Small intestine (tissue), 7 donors: ENCODE measurements around the gene DPP7. TPM values are rescaled to one million over a fixed set of nuclear protein-coding genes. Genes with fewer than 3 reads are reported as not detected.
A peak's percentile ranks its signal among the peaks of the same experiment; 100 is the strongest.

Experiments
- DNase-seq, 2 donors: peaks; one replicate each; pipeline versions ENCODE4 v3.0.0 to v3.0.0-alpha.2; 2013
- FAIRE-seq: peaks from 2 replicates; lab custom pipeline; 2012; peaks lifted over from hg19 to GRCh38; lab: Jason Lieb, UNC
- H3K27ac ChIP-seq, 3 donors: one replicate each; pipeline ENCODE4 v1.5.1; 2013; ENCODE audit warnings: low read length in 2 of 3, mild to moderate bottlenecking in 2 of 3, control low read depth in 1 of 3, inconsistent platforms in 1 of 3, low read depth in 1 of 3, moderate library complexity in 1 of 3
- H3K27me3 ChIP-seq, 3 donors: one replicate each; pipeline ENCODE4 v1.6.1; 2013; ENCODE audit warnings: low read length in 3 of 3, inconsistent platforms in 1 of 3; ENCODE audit not compliant: control insufficient read depth in 3 of 3, insufficient read depth in 3 of 3
- H3K36me3 ChIP-seq, 3 donors: one replicate each; pipeline ENCODE4 v1.6.1; 2013; ENCODE audit warnings: low read length in 3 of 3, inconsistent platforms in 1 of 3, low read depth in 1 of 3, mild to moderate bottlenecking in 1 of 3, moderate library complexity in 1 of 3; ENCODE audit not compliant: control insufficient read depth in 3 of 3, insufficient read depth in 2 of 3
- H3K4me1 ChIP-seq, 3 donors: one replicate each; pipeline ENCODE4 v1.6.1; 2013; ENCODE audit warnings: low read length in 2 of 3, inconsistent platforms in 1 of 3, low read depth in 1 of 3, mild to moderate bottlenecking in 1 of 3, moderate library complexity in 1 of 3; ENCODE audit not compliant: control insufficient read depth in 3 of 3, insufficient read depth in 2 of 3
- H3K4me3 ChIP-seq, 3 donors: one replicate each; pipeline ENCODE4 v1.5.1; 2013; ENCODE audit warnings: low read length in 3 of 3, control low read depth in 1 of 3, inconsistent platforms in 1 of 3, low read depth in 1 of 3, mild to moderate bottlenecking in 1 of 3, moderate library complexity in 1 of 3
- H3K9me3 ChIP-seq, 2 donors: one replicate each; pipeline ENCODE4 v1.6.1; 2013; ENCODE audit warnings: low read depth in 1 of 2, low read length in 1 of 2; ENCODE audit not compliant: control insufficient read depth in 2 of 2, insufficient read depth in 1 of 2
- WGBS, 3 donors: extraction: QIAGEN DNeasy Blood & Tissue Kit; methylation state at CpG; one replicate each; pipeline ENCODE4 v1.1.7; 2013; 5-methylcytosine and 5-hydroxymethylcytosine counted together
- polyA plus RNA-seq, 4 donors: library from polyadenylated mRNA; stranded (reverse) in 3 of 4; unstranded in 1 of 4; fragments of 200-250 nt in 3 of 4; fragments of 120-200 nt in 1 of 4; gene quantifications; one replicate each; pipeline versions ENCODE4 v1.2.1 to v1.2.3, GENCODE V29; 2013
- donor health status: healthy with polysubstance abuse.
- donor health status: control.
- donor health status: control.
- donor health status: Bipolar disorder and iron deficiency.
- donor health status: healthy.

Gene DPP7
- polyA plus RNA-seq, 4 donors: 66.2 to 179 (median 121) TPM

DNA sequence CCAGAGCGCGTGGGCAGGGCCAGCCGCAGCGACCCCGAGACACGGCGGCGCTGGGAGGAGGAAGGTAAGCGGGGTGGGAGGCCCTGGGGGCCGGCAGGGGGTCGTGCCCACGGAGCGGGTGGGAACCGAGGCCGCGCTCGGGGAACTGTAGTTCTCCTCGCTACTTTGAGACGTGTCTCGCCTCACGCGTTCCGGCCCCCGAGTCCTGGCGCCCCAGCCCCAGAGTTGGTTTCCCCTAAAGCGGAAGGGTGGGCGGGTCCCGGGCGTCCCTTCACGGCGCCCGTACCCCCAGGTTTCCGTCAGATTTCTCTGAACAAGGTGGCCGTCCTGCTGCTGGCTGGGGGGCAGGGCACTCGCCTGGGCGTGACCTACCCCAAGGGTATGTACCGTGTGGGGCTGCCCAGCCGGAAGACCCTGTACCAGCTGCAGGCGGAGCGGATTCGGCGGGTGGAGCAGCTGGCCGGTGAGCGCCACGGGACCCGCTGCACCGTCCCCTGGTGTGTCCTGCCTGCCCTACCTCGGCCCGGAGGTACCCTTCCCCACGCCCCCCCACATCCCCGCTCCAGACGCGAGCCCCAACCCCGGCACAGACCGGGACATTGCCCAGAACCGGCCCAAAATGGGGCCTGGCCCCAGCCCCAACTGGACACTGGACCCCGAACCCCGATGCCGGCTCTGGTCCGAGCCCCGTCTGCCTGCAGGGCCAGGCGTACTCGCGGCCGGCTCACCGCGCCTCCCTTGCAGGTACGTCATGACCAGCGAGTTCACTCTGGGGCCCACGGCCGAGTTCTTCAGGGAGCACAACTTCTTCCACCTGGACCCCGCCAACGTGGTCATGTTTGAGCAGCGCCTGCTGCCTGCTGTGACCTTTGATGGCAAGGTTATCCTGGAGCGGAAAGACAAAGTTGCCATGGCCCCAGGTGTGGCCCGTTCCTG is 36.5 kb downstream of the DPP7 start:
- FAIRE-seq: no peak
- peaks cover 0 to 49% (median 0%) of the 10 kb centered on the region in 3 donors for H3K36me3 ChIP-seq
- DNase-seq: peak in 1 of 2 donors; percentile 56
- peaks cover 4 to 32% (median 6%) of the 10 kb centered on the region in 3 donors for H3K4me1 ChIP-seq
- H3K4me3 ChIP-seq: peak overlapping the region; percentile 58 to 65 (median 64)
- H3K27me3 ChIP-seq: peaks cover 0 to 30% (median 0%) of the 10 kb centered on the region in 3 donors
- 8 to 13% (median 10%) methylated on average over 48 to 76 of the region's 76 CpGs for WGBS, 3 donors
- H3K9me3 ChIP-seq: no peaks in the 10 kb centered on the region
- peak overlapping the region in 2 of 3 donors; percentile 8 to 56 for H3K27ac ChIP-seq

DNA sequence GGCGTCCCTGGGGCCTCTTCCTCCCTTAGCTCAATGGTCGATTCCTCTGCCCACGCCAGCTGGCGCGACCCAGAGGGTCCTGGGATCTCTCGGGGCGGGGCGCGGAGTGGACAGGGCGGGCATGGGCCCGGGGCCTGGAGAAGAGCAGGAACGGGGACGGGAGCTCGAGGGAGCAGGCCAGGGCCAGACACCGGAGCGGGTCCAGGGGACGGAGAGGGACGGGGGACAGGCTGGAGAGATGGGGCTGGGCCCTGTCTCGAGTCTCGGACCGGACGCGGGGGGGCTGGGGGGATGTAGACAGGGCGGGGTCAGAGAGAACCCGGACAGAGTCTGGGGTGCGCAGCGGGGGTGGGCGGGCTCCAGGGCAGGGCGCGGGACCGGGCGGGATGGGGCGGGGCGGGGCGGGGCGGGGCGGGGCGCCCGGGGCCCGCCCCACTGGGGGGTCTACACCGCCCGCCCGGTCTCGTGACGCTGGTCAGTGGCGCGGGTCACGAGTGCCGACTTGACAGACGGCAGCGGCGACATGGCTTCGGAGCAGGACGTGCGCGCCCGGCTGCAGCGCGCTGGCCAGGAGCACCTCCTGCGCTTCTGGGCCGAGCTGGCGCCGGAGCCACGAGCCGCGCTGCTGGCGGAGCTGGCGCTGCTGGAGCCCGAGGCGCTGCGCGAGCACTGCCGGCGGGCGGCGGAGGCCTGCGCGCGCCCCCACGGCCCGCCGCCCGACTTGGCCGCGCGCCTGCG is 37.4 kb downstream of the DPP7 start, which contains the start of gene UAP1L1:
Gene UAP1L1 (plus strand): TSS at position 508 of the 738 bp plus-strand sequence. CDS start 16 bp downstream, at position 524.
- peak within 1 kb of the TSS; percentile 24 to 64 (median 58) for H3K27ac ChIP-seq
- H3K36me3 ChIP-seq: peaks cover 0 to 40% (median 0%) of the 10 kb centered on the region in 3 donors
- FAIRE-seq: no peak
- peaks cover 4 to 32% (median 6%) of the 10 kb centered on the region in 3 donors for H3K4me1 ChIP-seq
- H3K9me3 ChIP-seq: no peaks in the 10 kb centered on the region
- peaks cover 0 to 30% (median 0%) of the 10 kb centered on the region in 3 donors for H3K27me3 ChIP-seq
- peak within 1 kb of the TSS; percentile 58 to 65 (median 64) for H3K4me3 ChIP-seq
- DNase-seq: peak; percentile 45 to 82
- WGBS, 3 donors: 3 to 6% (median 3%) methylated on average over 22 to 87 of the region's 87 CpGs

DNA sequence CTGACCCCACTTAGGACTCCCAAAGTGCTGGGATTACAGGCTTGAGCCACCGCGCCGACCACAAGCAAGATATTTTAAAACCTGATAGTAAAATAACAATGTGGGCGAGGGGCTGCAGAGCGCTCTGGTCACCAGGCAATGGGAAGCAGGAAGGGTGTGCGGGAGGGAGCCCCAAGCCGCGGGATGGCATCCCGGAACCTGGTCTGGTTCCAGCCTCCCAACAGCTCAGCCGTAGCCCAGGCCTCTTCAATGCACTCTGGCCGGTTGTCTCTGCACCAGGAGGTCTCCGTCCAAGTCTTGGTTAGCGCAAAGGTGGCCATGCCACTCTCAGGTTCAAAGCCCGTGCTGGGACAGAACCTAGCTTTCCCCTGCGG is 37.9 kb downstream of the DPP7 start:
- DNase-seq: no peak
- Histone ChIP-seq H3K9me3 (no peaks in the 10 kb centered on the region), H3K4me3 (peak overlapping the region in 2 of 3 donors; percentile 39 to 64), H3K27me3 (peaks cover 0 to 30% (median 0%) of the 10 kb centered on the region in 3 donors), H3K4me1 (peaks cover 4 to 32% (median 6%) of the 10 kb centered on the region in 3 donors), H3K27ac (peak overlapping the region in 2 of 3 donors; percentile 58 to 64), H3K36me3 (peaks cover 0 to 35% (median 0%) of the 10 kb centered on the region in 3 donors)
- no peak for FAIRE-seq
- WGBS, 3 donors: 69 to 70% (median 70%) methylated on average over 15 of the region's 15 CpGs

DNA sequence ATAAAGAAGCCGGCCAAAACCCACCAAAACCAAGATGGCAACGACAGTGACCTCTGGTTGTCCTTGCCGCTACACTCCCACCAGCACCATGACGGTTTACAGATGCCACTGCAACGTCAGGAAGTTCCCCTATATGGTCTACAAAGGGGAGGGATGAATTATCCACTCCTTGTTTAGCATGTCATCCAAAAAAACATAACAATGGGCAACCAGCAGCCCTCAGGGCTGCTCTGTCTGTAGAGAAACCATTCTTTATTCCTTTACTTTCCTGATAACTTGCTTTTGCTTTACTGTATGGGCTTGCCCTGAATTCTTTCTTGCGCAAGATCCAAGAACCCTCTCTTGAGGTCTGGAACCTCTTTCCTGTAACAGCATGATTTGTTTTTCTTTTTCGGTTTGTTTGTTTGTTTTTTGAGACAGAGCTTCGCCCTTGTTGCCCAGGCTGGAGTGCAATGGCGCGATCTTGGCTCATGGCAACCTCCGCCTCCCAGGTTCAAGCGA is 39.2 kb downstream of the DPP7 start:
- H3K4me3 ChIP-seq: no peak overlapping the region
- H3K36me3 ChIP-seq: peaks cover 0 to 22% (median 0%) of the 10 kb centered on the region in 3 donors
- 80 to 89% (median 88%) methylated on average over 12 of the region's 12 CpGs for WGBS, 3 donors
- peaks cover 0 to 30% (median 0%) of the 10 kb centered on the region in 3 donors for H3K27me3 ChIP-seq
- FAIRE-seq (no peak), DNase-seq (no peak)
- no peak overlapping the region for H3K27ac ChIP-seq
- peaks cover 4 to 42% (median 6%) of the 10 kb centered on the region in 3 donors for H3K4me1 ChIP-seq
- H3K9me3 ChIP-seq: no peaks in the 10 kb centered on the region

- no peak for DNase-seq
- 37 to 69% (median 48%) methylated on average over 12 of the region's 12 CpGs for WGBS, 3 donors
- peaks cover 0 to 16% (median 0%) of the 10 kb centered on the region in 3 donors for H3K36me3 ChIP-seq
- FAIRE-seq: no peak
- H3K27ac ChIP-seq: no peak overlapping the region
- H3K4me1 ChIP-seq: peaks cover 4 to 42% (median 6%) of the 10 kb centered on the region in 3 donors
- H3K9me3 ChIP-seq: no peaks in the 10 kb centered on the region
- H3K4me3 ChIP-seq: no peak overlapping the region
- H3K27me3 ChIP-seq: peaks cover 0 to 24% (median 0%) of the 10 kb centered on the region in 3 donors
Observed at GRCh38 chr9:137074657-137075274, 39.8 kb downstream of the DPP7 start.

DNA sequence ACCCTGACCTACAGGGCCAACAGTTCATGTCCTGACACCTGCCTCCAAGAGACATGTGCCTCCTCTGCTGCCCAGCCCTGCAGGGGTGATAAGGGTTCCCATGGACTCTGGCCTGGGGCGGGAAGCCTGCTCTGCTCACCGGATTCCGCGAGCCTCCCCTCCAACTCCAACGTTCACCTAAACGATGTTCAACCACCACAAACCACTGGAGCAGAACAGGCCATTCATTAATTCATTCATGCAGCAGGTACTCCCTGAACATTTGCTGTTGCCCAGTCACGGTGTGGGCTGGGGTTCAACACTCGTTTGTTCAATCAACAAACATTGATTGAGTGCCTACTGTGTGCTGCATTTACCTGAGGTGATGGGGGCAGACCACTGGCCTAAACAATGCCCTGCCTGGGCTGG is 40.5 kb downstream of the DPP7 start:
- peak overlapping the region in 1 of 3 donors; percentile 47 for H3K27ac ChIP-seq
- no peaks in the 10 kb centered on the region for H3K9me3 ChIP-seq
- H3K4me3 ChIP-seq: no peak overlapping the region
- peaks cover 0 to 22% (median 0%) of the 10 kb centered on the region in 3 donors for H3K27me3 ChIP-seq
- peaks cover 4 to 45% (median 6%) of the 10 kb centered on the region in 3 donors for H3K4me1 ChIP-seq
- peak; percentile 84 to 87 for DNase-seq
- peaks cover 0 to 9% (median 0%) of the 10 kb centered on the region in 3 donors for H3K36me3 ChIP-seq
- 16 to 62% (median 51%) methylated on average over 8 of the region's 8 CpGs for WGBS, 3 donors
- FAIRE-seq: no peak

DNA sequence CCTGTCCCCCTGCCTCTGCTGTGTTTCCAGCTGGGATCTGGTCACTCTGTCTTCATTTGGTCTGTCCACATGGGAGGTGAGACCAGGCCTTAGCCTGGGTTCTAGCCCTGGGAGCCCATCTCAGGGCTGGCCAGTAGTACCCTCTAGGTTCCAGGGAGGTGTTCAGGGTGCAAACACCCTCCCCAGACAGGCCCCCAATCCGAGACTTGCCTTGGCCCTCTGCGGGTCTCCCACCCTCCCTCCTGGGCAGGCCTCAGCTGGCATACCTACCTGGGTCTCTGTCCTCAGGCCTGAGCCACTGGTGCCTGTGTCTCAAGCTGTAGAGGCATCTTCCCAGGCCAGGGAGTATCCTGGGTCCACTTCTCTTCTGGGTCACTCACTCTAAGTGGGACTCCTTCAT is 43.3 kb downstream of the DPP7 start:
- no peak for FAIRE-seq
- Histone ChIP-seq H3K36me3 (peaks cover 0 to 2% (median 0%) of the 10 kb centered on the region in 3 donors), H3K27ac (peak overlapping the region in 2 of 3 donors; percentile 27 to 77), H3K4me1 (peaks cover 0 to 42% (median 4%) of the 10 kb centered on the region in 3 donors), H3K9me3 (no peaks in the 10 kb centered on the region), H3K27me3 (peaks cover 0 to 6% (median 0%) of the 10 kb centered on the region in 3 donors), H3K4me3 (peak overlapping the region in 1 of 3 donors; percentile 44)
- no peak for DNase-seq
- 73 to 91% (median 89%) methylated on average over 2 of the region's 2 CpGs for WGBS, 3 donors
